Erythroblast (primary cell): ENCODE measurements around the gene LSM5.

Source experiments
- GATA1 ChIP-seq: IDR thresholded peaks from 2 replicates; pipeline ENCODE4 v1.6.1; 2011; ENCODE audit warnings: low read depth, mild to moderate bottlenecking, control low read depth, low read length, moderate library complexity
- POLR2A ChIP-seq: IDR thresholded peaks from 2 replicates; pipeline ENCODE4 v1.6.1; 2011; ENCODE audit warnings: mild to moderate bottlenecking, low read length

GRCh38 chr7:32453341-32454011, 36.7 kb downstream of the LSM5 start:
- TF ChIP-seq POLR2A (no peak), GATA1 (no peak)
